GM12878 (cell line): Measurements from ENCODE around the gene RASIP1. TPM values are rescaled to one million over a fixed set of nuclear protein-coding genes. Genes with fewer than 3 reads are reported as not detected.

Experiments used
- ATAC-seq: fragments of 200-7000 bp; cut with Tn5 transposase; 3 replicates; pipeline ENCODE4 v1.9.1; 2020; ENCODE audit warnings: mild to moderate bottlenecking, moderate library complexity
- BruUV-seq: library from RNA; stranded (reverse); fragments of 400-500 nt; replicated peaks from 2 replicates; lab custom pipeline; 2021; lab: Mats Ljungman, UMichigan
- CTCF ChIA-PET: fragments of 300-600 bp; sonication (Branson Sonifier 250); formaldehyde crosslinking; extraction: SDS; loops from one replicate; lab custom pipeline; 2021; ENCODE audit warnings: inconsistent platforms; lab: Yijun Ruan, JAX
- POLR2A ChIA-PET: fragments of 350-600 bp; formaldehyde crosslinking; extraction: SDS; loops from one replicate; lab custom pipeline; 2021; ENCODE audit warnings: inconsistent platforms; lab: Charles Lee
- RAD21 ChIA-PET: fragments of 300-600 bp; sonication (Branson Sonifier 250); formaldehyde crosslinking; loops from one replicate; lab custom pipeline; 2023; ENCODE audit warnings: antibody characterized with exemption; ENCODE audit not compliant: unreplicated experiment; lab: Charles Lee
- SMC1A ChIA-PET: fragments of 300-600 bp; sonication (Branson Sonifier 250); formaldehyde crosslinking; loops from one replicate; lab custom pipeline; 2023; ENCODE audit not compliant: unreplicated experiment, uncharacterized antibody; lab: Charles Lee
- DNase-seq: peaks from one replicate; pipeline ENCODE4 v3.0.0-alpha.2; 2011; ENCODE audit warnings: low read depth, low spot score
- FAIRE-seq: peaks from 3 replicates; lab custom pipeline; 2011; peaks lifted over from hg19 to GRCh38; lab: Jason Lieb, UNC
- H2AFZ ChIP-seq: 2 replicates; pipeline ENCODE4 v1.6.0; 2011; ENCODE audit warnings: low read depth, low read length, control low read depth; ENCODE audit not compliant: control insufficient read depth
- H3K27ac ChIP-seq: 2 replicates; pipeline ENCODE4 v1.5.1; 2011; ENCODE audit warnings: control low read depth; ENCODE audit not compliant: control insufficient read depth, insufficient read depth
- H3K27me3 ChIP-seq, 2 experiments: replicated peaks in 1 of 2; 2 replicates each; pipeline versions ENCODE4 v1.6.0 to v1.6.1; 2011; ENCODE audit warnings: low read length in 1 of 2; ENCODE audit not compliant: control insufficient read depth in 2 of 2, insufficient read depth in 2 of 2
- H3K36me3 ChIP-seq, 2 experiments: 2 replicates each; pipeline ENCODE4 v1.5.1; 2011; ENCODE audit warnings: low read length in 1 of 2; ENCODE audit not compliant: control insufficient read depth in 2 of 2, insufficient read depth in 2 of 2
- H3K4me1 ChIP-seq: 2 replicates; pipeline ENCODE4 v1.6.1; 2011; ENCODE audit warnings: mild to moderate bottlenecking, low read length, moderate library complexity, mixed read lengths; ENCODE audit not compliant: control insufficient read depth, insufficient read depth
- H3K4me2 ChIP-seq: 2 replicates; pipeline ENCODE4 v1.6.0; 2011; ENCODE audit warnings: control low read depth; ENCODE audit not compliant: control insufficient read depth, insufficient read depth
- H3K4me3 ChIP-seq: fragments of 200-600 bp; sonication (generic); 2 replicates; pipeline ENCODE4 v1.5.1; 2016
- H3K79me2 ChIP-seq: 2 replicates; pipeline ENCODE4 v1.6.0; 2011; ENCODE audit warnings: low read length; ENCODE audit not compliant: control insufficient read depth, insufficient read depth
- H3K9ac ChIP-seq: 2 replicates; pipeline ENCODE4 v1.8.0; 2011; ENCODE audit warnings: low read length, control low read depth, mixed read lengths; ENCODE audit not compliant: control insufficient read depth, insufficient read depth
- H3K9me3 ChIP-seq: replicated peaks from 3 replicates; pipeline ENCODE4 v1.5.1; 2011; ENCODE audit warnings: mild to moderate bottlenecking, low read length; ENCODE audit not compliant: control insufficient read depth, insufficient read depth
- H4K20me1 ChIP-seq: 2 replicates; pipeline ENCODE4 v1.6.0; 2011; ENCODE audit not compliant: control insufficient read depth, insufficient read depth
- ASH2L ChIP-seq: fragments of 300-600, 200-600 bp; sonication (generic); IDR thresholded peaks from 2 replicates; pipeline ENCODE4 v1.6.1; 2017; ENCODE audit warnings: low read depth, mild to moderate bottlenecking, borderline replicate concordance
- BCLAF1 ChIP-seq: fragments of 450-650 bp; IDR thresholded peaks from 2 replicates; pipeline ENCODE4 v1.6.1; 2017; ENCODE audit warnings: antibody characterized with exemption, mild to moderate bottlenecking, moderate library complexity
- CEBPZ ChIP-seq: fragments of 150-350 bp; IDR thresholded peaks from 2 replicates; pipeline ENCODE4 v1.6.1; 2016; ENCODE audit warnings: low read depth, low read length
- ETV6 ChIP-seq, 2 experiments: fragments of 450-650 bp in 1 of 2; IDR thresholded peaks in 1 of 2; conservative IDR thresholded peaks in 1 of 2; 2 replicates each; pipeline ENCODE4 v1.6.1; 2014; ENCODE audit warnings: antibody characterized with exemption in 1 of 2, borderline replicate concordance in 1 of 2, low read depth in 1 of 2, mild to moderate bottlenecking in 1 of 2, moderate library complexity in 1 of 2
- FOXK2 ChIP-seq: fragments of 450-650 bp; IDR thresholded peaks from 2 replicates; pipeline ENCODE4 v1.6.1; 2017; ENCODE audit warnings: mild to moderate bottlenecking, moderate library complexity
- IRF5 ChIP-seq: fragments of 450-650 bp; IDR thresholded peaks from 2 replicates; pipeline ENCODE4 v1.6.1; 2017; ENCODE audit warnings: borderline replicate concordance
- MEF2A ChIP-seq: IDR thresholded peaks from 2 replicates; pipeline ENCODE4 v1.6.1; 2011; ENCODE audit warnings: low read depth, mild to moderate bottlenecking, low read length, moderate library complexity; ENCODE audit not compliant: insufficient read depth
- NBN ChIP-seq: fragments of 450-650 bp; IDR thresholded peaks from 2 replicates; pipeline ENCODE4 v1.6.1; 2016
- PBX3 ChIP-seq: IDR thresholded peaks from 2 replicates; pipeline ENCODE4 v1.6.1; 2011; ENCODE audit warnings: mild to moderate bottlenecking, low read depth, low read length, moderate library complexity; ENCODE audit not compliant: insufficient replicate concordance
- POLR2AphosphoS5 ChIP-seq: IDR thresholded peaks from 2 replicates; pipeline ENCODE4 v1.6.1; 2011; ENCODE audit warnings: mild to moderate bottlenecking, low read length, inconsistent platforms
- RELA ChIP-seq: fragments of 450-650 bp; IDR thresholded peaks from 2 replicates; pipeline ENCODE4 v1.8.0; 2014; ENCODE audit warnings: borderline replicate concordance; ENCODE audit not compliant: partially characterized antibody
- SIX5 ChIP-seq: IDR thresholded peaks from 2 replicates; pipeline ENCODE4 v1.6.1; 2011; ENCODE audit warnings: mild to moderate bottlenecking, low read depth, low read length, moderate library complexity; ENCODE audit not compliant: severe bottlenecking
- TARDBP ChIP-seq: IDR thresholded peaks from 2 replicates; pipeline ENCODE4 v1.6.1; 2016; ENCODE audit warnings: borderline replicate concordance
- YY1 ChIP-seq: IDR thresholded peaks from 2 replicates; pipeline ENCODE4 v1.6.1; 2011; ENCODE audit warnings: low read depth, mild to moderate bottlenecking, low read length
- ZBED1 ChIP-seq: IDR thresholded peaks from 2 replicates; pipeline ENCODE4 v1.6.1; 2016; ENCODE audit warnings: borderline replicate concordance
- whole genome bisulfite sequencing: methylation state at CpG from one replicate; pipeline ENCODE4 v1.1.6; 2016; ENCODE audit warnings: low lambda C conversion rate; ENCODE audit not compliant: insufficient replicate concordance, insufficient coverage; ENCODE audit errors: missing lambda C conversion rate; 5-methylcytosine and 5-hydroxymethylcytosine counted together
- in situ Hi-C: fragments of 300-500 bp; cut with MboI; formaldehyde crosslinking; loops from 9 replicates; pipeline ENCODE4 v1.14.3; 2018; ENCODE audit warnings: mixed read lengths
- intact Hi-C: fragments of 100-400 bp; cut with micrococcal nuclease; formaldehyde crosslinking; loops from one replicate; pipeline ENCODE4 v1.14.2; 2022; ENCODE audit not compliant: unreplicated experiment
- polyA plus RNA-seq, 11 experiments: library from polyadenylated mRNA; depleted of rRNA in 4 of 11; unstranded in 6 of 11; stranded (reverse) in 5 of 11; fragments of >200 nt; fragmentation: Nextera tagmentation in 4 of 11; fragmentation: Illumina TruSeq in 1 of 11; extraction: Ambion mirVana in 4 of 11; extraction: Trizol in 1 of 11; gene quantifications; 1 replicate in 1 of 11; 2 replicates in 10 of 11; pipeline versions ENCODE4 v1.2.1 to v1.2.3, GENCODE V29; 2011 to 2016; ENCODE audit warnings: inconsistent platforms in 2 of 11, missing spikeins in 2 of 11, low read depth in 1 of 11
- total RNA-seq, 4 experiments: library from RNA; depleted of rRNA in 3 of 4; stranded (reverse); fragments of >200 nt in 3 of 4; fragmentation: Illumina TruSeq in 1 of 4; extraction: Trizol in 1 of 4; gene quantifications; 2 replicates each; pipeline versions ENCODE4 v1.2.1 to v1.2.3, GENCODE V29; 2013 to 2021

RASIP1 gene
- total and polyA plus RNA-seq, 10 of the 15 experiments (the other 5 are each of a cell fraction or from before 2014, with no cell fraction given) = 0.08 TPM; not detected in 9

- no peak for ATAC-seq
- ChIA-PET POLR2A (no interaction called here), RAD21 (no interaction called here), SMC1A (no interaction called here), CTCF (no interaction called here)
- peaks cover 8% of the 10 kb centered on the region; the same call in 2 of the 3 replicates for H3K9me3 ChIP-seq
- no peak overlapping the region for H3K9ac ChIP-seq
- intact Hi-C loops (no loop called here), in situ Hi-C loops (no loop called here)
- no TSS peak for BruUV-seq
- no peak overlapping the region for H2AFZ ChIP-seq
- no peaks in the 10 kb centered on the region for H3K27me3 ChIP-seq
- H3K27ac ChIP-seq = no peak overlapping the region
- no peak for DNase-seq
- no peak overlapping the region for H3K4me3 ChIP-seq
- H3K4me2 ChIP-seq = no peak overlapping the region
- no peaks in the 10 kb centered on the region for H4K20me1 ChIP-seq
- H3K4me1 ChIP-seq = no peaks in the 10 kb centered on the region; the same call in 1 of the 2 replicates
- WGBS = 86% methylated on average over 67 of the region's 77 CpGs
- H3K79me2 ChIP-seq = no peaks in the 10 kb centered on the region
- FAIRE-seq = no peak
- H3K36me3 ChIP-seq = no peaks in the 10 kb centered on the region
- TF ChIP-seq MEF2A = no peak
- TF ChIP-seq ASH2L = no peak
- no peak for TF ChIP-seq NBN
- no peak for TF ChIP-seq PBX3
- no peak for TF ChIP-seq ETV6 (conservative IDR thresholded peaks at IDR 0.05 in 1 of 2, IDR thresholded peaks at IDR 0.05 in 1 of 2; ENCODE audit: borderline replicate concordance in 1 of 2, low read depth in 1 of 2)
- no peak for TF ChIP-seq CEBPZ
- no peak for TF ChIP-seq RELA
- TF ChIP-seq FOXK2 = no peak
- no peak for TF ChIP-seq POLR2AphosphoS5
- TF ChIP-seq ZBED1 = no peak
- TF ChIP-seq TARDBP = no peak
- no peak for TF ChIP-seq IRF5
- TF ChIP-seq BCLAF1 = no peak
- no peak for TF ChIP-seq SIX5
- no peak for TF ChIP-seq YY1
These were observed 11.3 kb downstream of the RASIP1 start for GRCh38 chr19:48728911-48729664.
